Neutrophil (primary cell): ENCODE results near the gene HMGCLL1.

Experiments
- H3K27ac ChIP-seq: fragments of 200-600 bp; sonication (generic); 2 replicates; pipeline ENCODE4 v1.5.1; 2016; ENCODE audit warnings: mild to moderate bottlenecking, moderate library complexity
- H3K27me3 ChIP-seq: fragments of 200-600 bp; sonication (generic); 2 replicates; pipeline ENCODE4 v1.6.0; 2016; ENCODE audit warnings: mild to moderate bottlenecking
- H3K36me3 ChIP-seq: fragments of 200-600 bp; sonication (generic); 2 replicates; pipeline ENCODE4 v1.5.1; 2017
- H3K4me1 ChIP-seq, 2 experiments: fragments of 200-600 bp in 1 of 2; sonication (generic) in 1 of 2; 1 replicate in 1 of 2; 2 replicates in 1 of 2; pipeline versions ENCODE4 v1.5.1 to v1.6.1; 2013 to 2016; ENCODE audit warnings: low read depth in 1 of 2, low read length in 1 of 2, mild to moderate bottlenecking in 1 of 2, moderate library complexity in 1 of 2; ENCODE audit not compliant: control insufficient read depth in 1 of 2, insufficient read depth in 1 of 2
- H3K4me3 ChIP-seq, 2 experiments: fragments of 200-600 bp in 1 of 2; sonication (generic) in 1 of 2; 1 replicate in 1 of 2; 2 replicates in 1 of 2; pipeline ENCODE4 v1.5.1; 2013 to 2016; ENCODE audit warnings: low read depth in 1 of 2, low read length in 1 of 2, mild to moderate bottlenecking in 1 of 2, moderate library complexity in 1 of 2
- H3K9me3 ChIP-seq: fragments of 200-600 bp; sonication (generic); 2 replicates; pipeline ENCODE4 v1.5.1; 2016
- CTCF ChIP-seq: fragments of 200-600 bp; sonication (generic); IDR thresholded peaks from 2 replicates; pipeline ENCODE4 v1.5.1; 2016; ENCODE audit warnings: antibody characterized with exemption

Gene HMGCLL1

GRCh38 chr6:55448451-55448850 lies 130.5 kb downstream of the HMGCLL1 start:
- Histone ChIP-seq H3K36me3 (no peaks in the 10 kb centered on the region), H3K27ac (no peak overlapping the region), H3K27me3 (no peaks in the 10 kb centered on the region), H3K4me3 (no peak overlapping the region), H3K9me3 (no peaks in the 10 kb centered on the region), H3K4me1 (no peaks in the 10 kb centered on the region)
- no peak for TF ChIP-seq CTCF

DNA sequence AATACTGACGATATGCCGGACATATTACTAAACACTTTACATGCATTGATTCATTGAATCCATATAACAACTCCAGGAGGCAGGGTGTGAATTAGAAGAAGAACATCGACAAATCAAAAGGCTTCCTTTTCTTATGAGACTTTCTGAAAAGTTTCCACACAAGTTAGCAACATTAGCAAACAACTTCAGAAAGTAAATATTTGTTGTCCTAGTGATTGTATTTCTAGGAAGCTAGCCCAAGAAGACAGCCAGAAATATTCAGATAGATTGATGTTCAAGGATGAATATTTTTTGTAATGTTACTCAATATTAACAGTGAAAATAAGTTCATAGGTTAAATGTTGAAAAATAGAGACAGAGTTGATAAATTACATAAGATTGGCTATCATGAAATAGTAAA lies 131.1 kb downstream of the HMGCLL1 start:
- Histone ChIP-seq H3K27ac (no peak overlapping the region), H3K36me3 (no peaks in the 10 kb centered on the region), H3K4me1 (no peaks in the 10 kb centered on the region), H3K4me3 (no peak overlapping the region), H3K27me3 (no peaks in the 10 kb centered on the region), H3K9me3 (no peaks in the 10 kb centered on the region)
- no peak for TF ChIP-seq CTCF

GRCh38 chr6:55445648-55446204 lies 133.3 kb downstream of the HMGCLL1 start:
- no peaks in the 10 kb centered on the region for H3K27me3 ChIP-seq
- no peak overlapping the region for H3K27ac ChIP-seq
- no peak overlapping the region for H3K4me3 ChIP-seq
- H3K9me3 ChIP-seq = no peaks in the 10 kb centered on the region
- no peak for TF ChIP-seq CTCF
- no peaks in the 10 kb centered on the region for H3K4me1 ChIP-seq
- no peaks in the 10 kb centered on the region for H3K36me3 ChIP-seq

DNA sequence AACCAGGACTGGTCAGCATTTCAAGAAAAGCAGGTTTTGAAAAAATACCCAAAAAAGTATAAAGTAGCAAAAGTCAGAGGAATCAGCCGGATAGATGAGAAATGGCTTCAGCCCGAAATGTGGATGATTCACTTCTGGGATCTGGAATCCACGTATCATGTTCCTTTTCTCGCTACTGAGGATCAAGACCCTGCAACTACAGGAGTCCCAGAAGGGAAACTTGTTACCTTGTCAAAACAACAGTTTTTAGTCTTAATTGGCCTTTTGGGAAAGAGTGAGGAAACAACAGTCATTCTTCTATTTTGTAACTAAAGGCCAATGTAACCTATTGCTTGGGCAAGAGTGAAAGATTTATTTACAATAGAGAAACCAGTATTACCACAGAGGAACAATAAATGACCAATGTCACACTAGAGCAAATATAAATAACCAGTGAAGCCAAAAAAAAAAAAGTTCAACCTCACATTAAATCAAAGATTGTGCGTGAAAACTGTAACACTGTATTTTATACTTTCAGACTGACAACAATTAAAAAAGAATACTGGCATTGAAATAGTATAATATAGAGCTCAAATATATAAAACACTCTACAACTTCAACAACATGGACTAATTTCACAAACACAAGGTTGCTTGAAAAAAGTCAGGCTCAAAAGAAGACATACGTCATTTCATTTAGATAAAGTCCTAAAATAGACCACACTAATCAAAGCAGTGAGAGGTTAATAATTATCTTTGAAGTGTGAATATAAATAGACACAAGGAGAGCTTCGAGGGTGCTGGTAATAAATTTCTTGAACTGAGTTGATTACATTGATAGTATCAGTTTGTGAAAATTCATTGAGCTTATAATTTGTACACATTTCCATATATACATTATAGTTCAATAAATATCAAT lies 135.5 kb downstream of the HMGCLL1 start:
- Histone ChIP-seq H3K27ac (no peak overlapping the region), H3K4me3 (no peak overlapping the region), H3K36me3 (no peaks in the 10 kb centered on the region), H3K27me3 (no peaks in the 10 kb centered on the region), H3K4me1 (no peaks in the 10 kb centered on the region), H3K9me3 (no peaks in the 10 kb centered on the region)
- no peak for TF ChIP-seq CTCF

DNA sequence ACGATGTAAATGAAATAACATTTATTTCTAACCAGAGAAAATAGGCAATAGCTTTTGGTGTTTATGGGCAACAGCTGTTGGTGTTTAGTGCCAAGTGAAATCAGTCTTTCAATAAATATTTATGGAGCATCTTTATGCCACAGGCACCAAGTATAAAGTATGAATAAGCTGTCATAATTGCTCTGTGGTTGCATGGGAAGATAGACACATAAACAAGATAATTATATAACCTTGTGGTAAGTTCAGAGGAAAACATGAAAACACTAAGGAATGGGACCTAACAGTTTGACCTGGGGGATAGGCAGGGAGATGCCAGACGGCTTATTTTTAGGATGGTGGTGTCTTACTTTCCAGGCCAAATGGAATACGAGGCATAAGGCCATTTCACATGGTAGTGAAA lies 140.8 kb downstream of the HMGCLL1 start:
- Histone ChIP-seq H3K4me1 (no peaks in the 10 kb centered on the region), H3K9me3 (no peaks in the 10 kb centered on the region), H3K36me3 (no peaks in the 10 kb centered on the region), H3K27me3 (no peaks in the 10 kb centered on the region), H3K4me3 (no peak overlapping the region), H3K27ac (no peak overlapping the region)
- no peak for TF ChIP-seq CTCF
